ENCODE measurements around the gene CMSS1.
"Not testable (repeated sequence)": the region's sequence is repeated elsewhere in the genome, so short reads cannot be mapped to it uniquely, and the experiment has no call there.

CMSS1 gene

GRCh38 chr3:99818818-99819217 is 1.2 kb downstream of the CMSS1 start:
- DNase-seq (ENCODE audit: low spot score), result no peak

GRCh38 chr3:99823723-99824711 is 6.4 kb downstream of the CMSS1 start:
- DNase-seq (ENCODE audit: low spot score), result no peak

- peak; percentile 37 for DNase-seq (ENCODE audit: low spot score)
Observed at GRCh38 chr3:99825004-99825640, 7.5 kb downstream of the CMSS1 start.

- no peak for DNase-seq (ENCODE audit: low spot score)
Observed at GRCh38 chr3:99829844-99830243, 12.2 kb downstream of the CMSS1 start.

GRCh38 chr3:99833617-99834205 is 16.0 kb downstream of the CMSS1 start:
- DNase-seq (ENCODE audit: low spot score), result no peak

GRCh38 chr3:99834211-99834957 is 16.7 kb downstream of the CMSS1 start:
- no peak for DNase-seq (ENCODE audit: low spot score)

GRCh38 chr3:99836681-99837080 is 19.0 kb downstream of the CMSS1 start:
- DNase-seq (ENCODE audit: low spot score), result no peak

GRCh38 chr3:99837715-99838114 is 20.1 kb downstream of the CMSS1 start:
- no peak for DNase-seq (ENCODE audit: low spot score)

- DNase-seq (ENCODE audit: low spot score), result no peak
Observed at GRCh38 chr3:99838755-99839154, 21.1 kb downstream of the CMSS1 start.

- no peak for DNase-seq (ENCODE audit: low spot score)
Observed at GRCh38 chr3:99839613-99840012, 22.0 kb downstream of the CMSS1 start.

- not testable (repeated sequence) for DNase-seq (ENCODE audit: low spot score)
Observed at GRCh38 chr3:99841949-99842348, 24.3 kb downstream of the CMSS1 start.

GRCh38 chr3:99842826-99843589 is 25.3 kb downstream of the CMSS1 start:
- DNase-seq (ENCODE audit: low spot score), result peak; percentile 68

- DNase-seq (ENCODE audit: low spot score), result no peak
Observed at GRCh38 chr3:99843590-99844258, 26.1 kb downstream of the CMSS1 start.

GRCh38 chr3:99845331-99845730 is 27.7 kb downstream of the CMSS1 start:
- no peak for DNase-seq (ENCODE audit: low spot score)

GRCh38 chr3:99845999-99846398 is 28.3 kb downstream of the CMSS1 start:
- DNase-seq (ENCODE audit: low spot score), result no peak

- DNase-seq (ENCODE audit: low spot score), result no peak
Observed at GRCh38 chr3:99846477-99847160, 29.0 kb downstream of the CMSS1 start.

GRCh38 chr3:99848433-99848832 is 30.8 kb downstream of the CMSS1 start:
- DNase-seq (ENCODE audit: low spot score), result no peak

- no peak for DNase-seq (ENCODE audit: low spot score)
Observed at GRCh38 chr3:99850608-99851007, 32.9 kb downstream of the CMSS1 start.

GRCh38 chr3:99851955-99852354 is 34.3 kb downstream of the CMSS1 start:
- DNase-seq (ENCODE audit: low spot score), result no peak

GRCh38 chr3:99852851-99853250 is 35.2 kb downstream of the CMSS1 start:
- DNase-seq (ENCODE audit: low spot score), result no peak
